Stomach (tissue), 9 donors: ENCODE data around the gene PDE4D. TPM values are rescaled to one million over a fixed set of nuclear protein-coding genes. Genes with fewer than 3 reads are reported as not detected.

Experiments
- DNase-seq, 2 donors: peaks; one replicate each; pipeline versions ENCODE4 v3.0.0 to v3.0.0-alpha.2; 2013 to 2019
- H3K27ac ChIP-seq, 5 donors: fragments of 200-600 bp in 4 of 5; sonication (generic) in 4 of 5; one replicate each; pipeline ENCODE4 v1.5.1; 2013 to 2019; ENCODE audit warnings: mild to moderate bottlenecking in 1 of 5, moderate library complexity in 1 of 5
- H3K27me3 ChIP-seq, 3 donors: fragments of 200-600 bp; sonication (generic); one replicate each; pipeline ENCODE4 v1.5.1; 2017 to 2019; ENCODE audit warnings: mixed run types in 1 of 3
- H3K36me3 ChIP-seq, 4 donors: fragments of 200-600 bp; sonication (generic); 1 replicate in 3 of 4; 2 replicates in 1 of 4; pipeline ENCODE4 v1.5.1; 2016 to 2019
- H3K4me1 ChIP-seq, 4 donors: fragments of 200-600 bp; sonication (generic); one replicate each; pipeline ENCODE4 v1.5.1; 2016 to 2019
- H3K4me3 ChIP-seq, 4 donors: fragments of 200-600 bp; sonication (generic) in 3 of 4; one replicate each; pipeline ENCODE4 v1.5.1; 2016 to 2019; ENCODE audit warnings: mild to moderate bottlenecking in 1 of 4
- H3K9me3 ChIP-seq, 4 donors: fragments of 200-600 bp; sonication (generic); one replicate each; pipeline ENCODE4 v1.5.1; 2016 to 2019
- EP300 ChIP-seq: sonication (generic); formaldehyde crosslinking; IDR thresholded peaks from one replicate; pipeline ENCODE4 v1.6.1; 2017; ENCODE audit warnings: antibody characterized with exemption
- POLR2A ChIP-seq, 4 donors: fragments of 450-650 bp; IDR thresholded peaks; one replicate each; pipeline ENCODE4 v1.6.1; 2016; ENCODE audit warnings: antibody characterized with exemption in 4 of 4, control low read depth in 2 of 4, mild to moderate bottlenecking in 1 of 4, moderate library complexity in 1 of 4
- POLR2AphosphoS5 ChIP-seq, 3 donors: sonication (generic); formaldehyde crosslinking; IDR thresholded peaks; one replicate each; pipeline ENCODE4 v1.6.1; 2016; ENCODE audit warnings: antibody characterized with exemption in 3 of 3
- WGBS, 5 donors: extraction: QIAGEN DNeasy Blood & Tissue Kit in 3 of 5; methylation state at CpG; one replicate each; pipeline versions ENCODE4 v1.1.5 to v1.1.7; 2013 to 2018; 5-methylcytosine and 5-hydroxymethylcytosine counted together
- intact Hi-C: fragments of 100-400 bp; cut with DNase I; formaldehyde crosslinking; loops from one replicate; pipeline ENCODE4 v1.15.1; 2023; ENCODE audit warnings: low total_unique reads
- polyA plus RNA-seq, 3 donors: library from polyadenylated mRNA; stranded (reverse); fragments of 200-250 nt; gene quantifications; one replicate each; pipeline ENCODE4 v1.2.3, GENCODE V29; 2013
- total RNA-seq, 5 donors: library from RNA; depleted of rRNA; stranded (reverse); fragments of >200 nt; gene quantifications; one replicate each; pipeline versions ENCODE4 v1.1.0 to v1.2.3, GENCODE V29; 2014 to 2016
- TF ChIP-seq, protein P1 (sequence below), 7 experiments: fragments of 450-650 bp in 4 of 7; fragments of 200-600 bp in 3 of 7; sonication (generic) in 3 of 7; IDR thresholded peaks; one replicate each; pipeline ENCODE4 v1.5.1; 2016 to 2019; ENCODE audit warnings: antibody characterized with exemption in 7 of 7, control low read depth in 2 of 7, mild to moderate bottlenecking in 1 of 7
- donor health status: healthy with polysubstance abuse.
- donor health status: Bipolar disorder and iron deficiency.
- donor health status: healthy.

PDE4D gene
- total and polyA plus RNA-seq, 8 donors = 3.1 to 147 (median 97.3) TPM

DNA sequence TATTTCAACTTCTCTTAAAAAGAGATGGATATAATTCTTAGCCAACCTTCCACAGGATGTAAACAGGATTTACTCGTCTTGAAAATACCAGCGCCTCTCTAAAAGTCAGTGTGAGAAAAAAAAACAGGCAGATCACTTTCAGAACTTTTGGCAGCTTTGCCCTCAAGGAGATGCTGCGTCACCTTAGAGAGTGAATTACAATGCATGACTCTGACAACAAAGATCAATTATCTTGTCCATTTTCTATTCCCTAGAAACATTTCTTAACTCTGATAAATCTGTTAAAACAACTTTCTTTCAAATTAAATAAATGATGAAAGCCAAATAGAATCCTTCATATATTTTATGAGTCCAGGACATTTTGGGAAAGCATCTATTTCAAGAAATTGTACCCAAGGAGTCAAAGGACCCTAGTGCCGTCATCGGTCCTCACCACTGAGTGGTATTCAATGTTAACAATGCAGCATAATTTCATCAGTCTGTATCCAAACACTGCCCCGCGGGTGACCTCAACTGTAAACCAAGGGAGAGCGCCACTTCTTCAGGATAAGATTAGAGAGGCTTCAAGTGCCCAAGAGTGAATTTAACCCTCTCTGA, 536.0 kb downstream of the PDE4D start:
- Histone ChIP-seq H3K4me3 (no peak overlapping the region), H3K4me1 (peaks cover 17 to 53% (median 36%) of the 10 kb centered on the region in 4 donors), H3K36me3 (no peaks in the 10 kb centered on the region), H3K27me3 (no peaks in the 10 kb centered on the region), H3K9me3 (no peaks in the 10 kb centered on the region), H3K27ac (peak overlapping the region in 4 of 5 donors; percentile 16 to 68 (median 68))
- 17 to 31% (median 18%) methylated on average over 8 of the region's 8 CpGs for WGBS, 5 donors
- intact Hi-C loops = no loop called here
- TF ChIP-seq, protein P1, sequence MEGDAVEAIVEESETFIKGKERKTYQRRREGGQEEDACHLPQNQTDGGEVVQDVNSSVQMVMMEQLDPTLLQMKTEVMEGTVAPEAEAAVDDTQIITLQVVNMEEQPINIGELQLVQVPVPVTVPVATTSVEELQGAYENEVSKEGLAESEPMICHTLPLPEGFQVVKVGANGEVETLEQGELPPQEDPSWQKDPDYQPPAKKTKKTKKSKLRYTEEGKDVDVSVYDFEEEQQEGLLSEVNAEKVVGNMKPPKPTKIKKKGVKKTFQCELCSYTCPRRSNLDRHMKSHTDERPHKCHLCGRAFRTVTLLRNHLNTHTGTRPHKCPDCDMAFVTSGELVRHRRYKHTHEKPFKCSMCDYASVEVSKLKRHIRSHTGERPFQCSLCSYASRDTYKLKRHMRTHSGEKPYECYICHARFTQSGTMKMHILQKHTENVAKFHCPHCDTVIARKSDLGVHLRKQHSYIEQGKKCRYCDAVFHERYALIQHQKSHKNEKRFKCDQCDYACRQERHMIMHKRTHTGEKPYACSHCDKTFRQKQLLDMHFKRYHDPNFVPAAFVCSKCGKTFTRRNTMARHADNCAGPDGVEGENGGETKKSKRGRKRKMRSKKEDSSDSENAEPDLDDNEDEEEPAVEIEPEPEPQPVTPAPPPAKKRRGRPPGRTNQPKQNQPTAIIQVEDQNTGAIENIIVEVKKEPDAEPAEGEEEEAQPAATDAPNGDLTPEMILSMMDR (IDR thresholded peaks at IDR 0.05) = no peak
- TF ChIP-seq EP300 (no peak), POLR2A (IDR thresholded peaks at IDR 0.05) (no peak), POLR2AphosphoS5 (IDR thresholded peaks at IDR 0.05) (no peak)
- peak; percentile 28 to 52 for DNase-seq

DNA sequence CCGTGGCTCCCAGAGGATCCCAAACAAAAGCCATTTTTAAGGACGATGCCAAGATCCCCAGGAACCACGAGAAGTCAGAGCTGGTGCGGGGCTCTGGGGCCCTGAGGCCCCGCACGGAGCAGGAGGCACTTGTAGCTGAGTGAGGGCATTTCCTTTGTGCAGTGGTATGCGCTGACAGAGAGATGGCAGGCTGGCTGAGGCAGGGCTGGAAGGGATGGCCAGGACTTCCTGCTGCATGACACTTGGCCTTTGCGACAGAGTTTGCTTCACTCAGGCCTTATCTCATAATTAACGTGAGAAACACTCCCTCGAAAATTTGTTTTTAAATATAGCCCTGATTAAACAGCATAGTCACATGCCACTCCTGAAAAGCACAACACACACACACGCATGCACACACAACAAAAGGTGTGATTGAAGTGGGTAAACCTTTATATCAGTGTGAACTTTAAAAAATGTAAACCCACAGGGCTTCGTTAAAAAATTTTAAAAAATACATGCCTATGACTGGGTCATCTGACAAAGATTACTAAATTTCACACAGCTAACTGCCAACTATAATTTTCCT, 536.6 kb downstream of the PDE4D start:
- H3K27me3 ChIP-seq = no peaks in the 10 kb centered on the region
- TF ChIP-seq POLR2A (IDR thresholded peaks at IDR 0.05) = no peak
- TF ChIP-seq POLR2AphosphoS5 (IDR thresholded peaks at IDR 0.05) = peak in 1 of 3 donors; percentile 8
- peak; percentile 47 to 67 for DNase-seq
- H3K36me3 ChIP-seq = no peaks in the 10 kb centered on the region
- peak overlapping the region in 4 of 5 donors; percentile 48 to 68 (median 68) for H3K27ac ChIP-seq
- H3K9me3 ChIP-seq = no peaks in the 10 kb centered on the region
- intact Hi-C loops = no loop called here
- peaks cover 17 to 59% (median 37%) of the 10 kb centered on the region in 4 donors for H3K4me1 ChIP-seq
- no peak overlapping the region for H3K4me3 ChIP-seq
- 24 to 45% (median 34%) methylated on average over 12 of the region's 12 CpGs for WGBS, 5 donors

DNA sequence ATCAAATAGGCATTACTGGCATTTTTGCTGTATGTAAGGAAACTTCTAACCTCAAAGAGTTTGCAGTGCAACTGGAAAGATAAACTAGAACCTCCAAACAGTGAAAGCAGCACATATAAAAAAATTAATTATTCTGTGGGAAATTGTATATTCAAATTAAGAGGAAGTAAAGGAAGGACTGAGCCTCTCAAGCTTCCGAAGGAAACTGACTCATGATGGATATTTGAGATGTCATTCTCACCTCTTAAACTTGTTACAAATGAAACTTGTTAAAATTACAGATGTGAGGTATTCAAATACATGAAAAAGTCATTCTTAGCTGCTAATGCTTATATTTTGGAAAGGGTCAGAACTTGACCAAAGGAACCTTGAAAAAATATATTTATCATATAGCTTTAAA, 538.7 kb downstream of the PDE4D start:
- 63 to 89% (median 80%) methylated on average over 1 of the region's 1 CpG for WGBS, 5 donors
- intact Hi-C loops = no loop called here
- no peak for DNase-seq
- Histone ChIP-seq H3K27me3 (no peaks in the 10 kb centered on the region), H3K27ac (no peak overlapping the region), H3K9me3 (no peaks in the 10 kb centered on the region), H3K36me3 (no peaks in the 10 kb centered on the region), H3K4me3 (no peak overlapping the region), H3K4me1 (peaks cover 17 to 70% (median 42%) of the 10 kb centered on the region in 4 donors)
- TF ChIP-seq POLR2AphosphoS5 (IDR thresholded peaks at IDR 0.05) (no peak), EP300 (no peak), POLR2A (IDR thresholded peaks at IDR 0.05) (no peak)
- TF ChIP-seq, protein P1 (IDR thresholded peaks at IDR 0.05) = no peak

DNA sequence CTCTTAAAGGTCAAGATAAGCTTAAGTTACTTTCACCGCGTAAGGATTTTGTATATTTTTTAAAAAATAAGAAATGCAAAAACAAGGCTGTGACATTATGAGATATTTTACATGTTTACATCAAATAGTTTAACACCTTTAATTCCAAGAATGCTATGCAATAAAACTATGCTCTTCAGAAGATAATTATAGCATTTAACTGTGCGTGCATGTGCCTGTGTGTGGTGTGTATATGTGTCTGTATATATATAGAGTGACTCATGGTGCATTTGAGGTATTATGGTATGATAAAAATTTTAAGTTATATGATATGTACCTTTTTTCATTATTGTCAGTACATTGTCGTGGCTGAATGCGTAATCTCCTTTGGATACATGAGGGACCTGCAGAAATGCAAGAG, 539.3 kb downstream of the PDE4D start:
- DNase-seq = no peak
- Histone ChIP-seq H3K9me3 (no peaks in the 10 kb centered on the region), H3K4me1 (peaks cover 17 to 70% (median 42%) of the 10 kb centered on the region in 4 donors), H3K27me3 (no peaks in the 10 kb centered on the region), H3K36me3 (no peaks in the 10 kb centered on the region), H3K4me3 (no peak overlapping the region), H3K27ac (no peak overlapping the region)
- intact Hi-C loops = no loop called here
- TF ChIP-seq POLR2AphosphoS5 (IDR thresholded peaks at IDR 0.05) = no peak
- TF ChIP-seq, protein P1 (IDR thresholded peaks at IDR 0.05) = no peak
- TF ChIP-seq POLR2A (IDR thresholded peaks at IDR 0.05) = no peak
- no peak for TF ChIP-seq EP300
- WGBS, 5 donors = 77 to 85% (median 81%) methylated on average over 5 of the region's 5 CpGs
